ENCODE results near the gene BCAR3. TPM values are rescaled to one million over a fixed set of nuclear protein-coding genes. Genes with fewer than 3 reads are reported as not detected.

The BCAR3 gene
- 14.1 TPM for polyA plus RNA-seq (ENCODE audit: insufficient read length)

- no peak for DNase-seq (ENCODE audit: low read depth)
These were observed at the start of gene BCAR3 for GRCh38 chr1:93681101-93681988. BCAR3 (minus strand) TSS chr1:93681837; CDS start chr1:93674930, 6,907 bp downstream.

DNA sequence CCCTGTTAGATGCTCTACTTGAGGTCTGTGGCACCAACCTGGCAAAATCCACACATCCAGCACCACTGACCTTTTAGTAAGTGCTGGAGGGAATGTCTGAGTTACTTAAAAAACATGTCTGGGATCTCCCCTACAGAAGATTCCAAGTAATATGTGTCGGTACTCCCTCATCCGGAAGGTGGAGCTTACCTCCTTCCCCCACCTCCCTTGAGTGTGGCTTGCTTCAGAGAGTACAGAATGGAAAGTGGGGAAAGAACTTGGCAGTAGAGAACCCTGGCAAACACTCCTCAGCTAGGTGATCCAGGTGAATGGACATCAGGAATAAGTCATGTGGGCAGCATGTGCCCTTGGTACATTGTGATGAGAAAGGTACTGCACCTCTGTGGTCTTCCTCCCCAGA is 49.0 kb upstream of the BCAR3 start:
- no peak for DNase-seq (ENCODE audit: low read depth)

DNA sequence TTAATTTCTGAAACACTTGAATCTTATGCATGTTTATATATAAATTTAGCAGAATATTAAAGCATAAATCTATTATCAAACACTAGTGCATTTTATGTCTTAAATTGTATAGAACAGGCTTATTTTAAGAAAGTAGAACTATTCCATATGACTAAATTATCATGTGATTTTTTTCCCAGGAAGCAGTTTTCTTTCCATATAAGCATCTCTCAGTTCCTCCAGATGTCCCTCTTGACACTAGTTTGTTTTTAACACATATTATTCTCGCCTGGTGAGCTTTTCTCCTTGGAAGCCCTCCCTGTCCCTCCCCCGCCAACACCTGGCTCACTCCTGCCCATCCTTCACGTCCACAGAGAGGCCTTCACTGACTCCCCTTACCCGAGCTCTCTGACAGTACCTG is 48.3 kb upstream of the BCAR3 start:
- no peak for DNase-seq (ENCODE audit: low read depth)

DNA sequence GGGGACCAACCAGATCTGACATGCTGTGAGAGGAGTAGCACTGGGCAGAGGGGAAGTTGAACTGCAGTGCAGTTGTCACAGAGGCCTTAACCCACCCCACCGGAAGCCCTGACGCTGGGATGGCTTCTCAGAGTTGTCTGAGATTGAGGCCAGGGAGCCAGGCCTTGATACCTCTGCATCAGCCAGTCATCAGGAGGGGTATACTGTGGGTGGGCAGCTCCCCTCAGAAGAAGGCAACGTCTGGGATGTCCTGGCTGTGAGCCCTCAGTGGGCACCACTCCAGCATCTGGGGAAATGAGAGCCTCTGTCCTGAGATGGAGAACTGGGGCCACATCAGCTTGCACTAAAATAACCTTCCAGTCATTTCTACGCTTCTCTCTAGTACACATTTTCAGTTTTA is 47.9 kb upstream of the BCAR3 start:
- no peak for DNase-seq (ENCODE audit: low read depth)

DNA sequence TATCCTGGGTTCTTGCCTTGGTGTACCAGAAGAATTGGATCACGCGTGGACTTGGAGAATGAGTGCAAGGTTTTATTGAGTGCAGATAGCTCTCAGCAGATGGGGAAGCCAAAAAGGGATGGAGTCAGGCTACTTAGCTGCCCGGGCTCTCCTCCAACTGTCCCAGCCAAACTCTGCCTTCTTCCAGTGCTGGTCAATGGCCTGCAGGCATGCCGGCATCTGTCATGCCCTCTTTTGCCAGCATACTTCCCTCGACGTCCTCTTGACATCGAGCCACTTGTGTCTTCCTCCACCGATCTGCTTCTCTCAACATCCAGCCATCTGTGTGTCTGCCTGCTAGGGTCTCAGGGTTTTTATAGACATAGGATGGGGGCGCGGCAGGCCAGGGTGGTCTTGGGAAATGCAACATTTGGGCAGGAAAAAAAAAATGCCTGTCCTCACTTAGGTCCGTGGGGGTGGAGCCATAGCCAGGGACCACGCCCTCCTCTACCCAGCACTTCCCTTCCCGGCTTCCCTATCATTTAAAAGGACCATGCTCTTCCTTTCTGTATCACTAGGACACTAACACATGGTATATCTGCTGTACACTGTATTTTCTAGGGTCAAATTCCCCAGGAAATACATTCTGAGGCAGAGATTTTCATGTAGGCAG is 47.0 kb upstream of the BCAR3 start:
- no peak for DNase-seq (ENCODE audit: low read depth)

- no peak for DNase-seq (ENCODE audit: low read depth)
These were observed 42.2 kb upstream of the BCAR3 start for GRCh38 chr1:93723733-93724270.

DNA sequence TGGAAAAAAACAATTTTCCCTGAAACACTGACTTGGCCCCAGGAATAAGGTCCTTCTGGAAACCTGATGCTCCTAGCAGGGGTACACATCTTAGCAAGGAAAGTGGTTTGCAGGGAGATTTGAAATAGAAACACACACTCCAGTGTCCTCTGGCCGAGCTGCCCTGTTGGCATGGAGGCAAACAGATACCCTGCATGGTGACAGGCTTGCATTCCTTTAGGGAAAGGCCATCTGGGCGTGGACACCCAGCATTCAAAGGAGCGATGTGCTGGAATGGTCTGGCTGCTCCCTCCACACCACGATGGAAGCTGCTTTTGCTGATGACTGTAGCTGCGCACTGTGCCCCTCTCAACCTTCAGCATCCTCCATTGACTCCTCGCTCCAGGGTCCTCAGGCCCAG is 41.5 kb upstream of the BCAR3 start:
- no peak for DNase-seq (ENCODE audit: low read depth)

DNA sequence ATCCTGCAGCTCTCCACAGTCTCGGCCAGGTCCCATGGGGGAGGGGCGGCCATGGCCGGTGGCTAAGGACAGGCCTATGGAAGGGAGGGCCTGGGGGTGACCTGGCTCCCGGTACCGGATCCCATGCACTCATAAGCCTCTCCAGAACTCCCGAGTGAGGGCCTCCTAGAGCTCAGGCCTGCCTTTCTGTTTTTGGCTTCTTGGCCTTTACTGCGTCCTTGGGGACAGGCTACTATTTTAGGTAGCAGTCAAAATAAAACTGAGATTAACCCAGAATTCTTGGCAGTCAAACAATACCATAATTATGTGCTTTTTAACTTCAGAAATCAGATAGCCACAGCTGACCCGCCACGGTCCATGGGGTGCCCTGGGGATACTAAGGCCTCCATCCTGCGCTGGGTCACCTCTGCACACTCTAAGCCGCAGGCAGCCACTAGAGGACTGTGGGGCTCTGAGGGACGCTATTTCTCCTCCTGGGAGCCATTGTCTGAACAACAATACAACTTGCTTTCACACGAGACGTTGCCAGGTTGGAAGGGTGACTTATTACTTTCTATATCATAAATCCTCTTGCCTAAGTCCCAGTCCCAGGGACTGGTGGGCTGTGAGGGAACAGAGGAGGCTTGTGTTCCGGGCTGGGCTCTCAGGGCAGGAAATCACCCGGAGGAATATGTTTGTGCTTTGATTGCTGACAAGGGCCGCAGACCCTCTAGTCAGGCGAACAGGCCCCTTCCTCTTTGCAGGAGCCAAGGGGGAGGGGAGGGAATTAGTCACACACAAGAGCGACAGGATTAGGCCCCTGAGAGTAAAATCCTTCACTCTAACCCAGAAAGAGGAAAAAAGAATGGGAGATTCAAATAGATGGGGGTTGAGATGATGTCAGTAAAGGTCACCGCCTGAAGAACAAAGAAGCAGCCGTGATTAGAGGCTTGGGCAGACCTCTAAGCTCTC is 40.7 kb upstream of the BCAR3 start:
- DNase-seq (ENCODE audit: low read depth) = no peak

DNA sequence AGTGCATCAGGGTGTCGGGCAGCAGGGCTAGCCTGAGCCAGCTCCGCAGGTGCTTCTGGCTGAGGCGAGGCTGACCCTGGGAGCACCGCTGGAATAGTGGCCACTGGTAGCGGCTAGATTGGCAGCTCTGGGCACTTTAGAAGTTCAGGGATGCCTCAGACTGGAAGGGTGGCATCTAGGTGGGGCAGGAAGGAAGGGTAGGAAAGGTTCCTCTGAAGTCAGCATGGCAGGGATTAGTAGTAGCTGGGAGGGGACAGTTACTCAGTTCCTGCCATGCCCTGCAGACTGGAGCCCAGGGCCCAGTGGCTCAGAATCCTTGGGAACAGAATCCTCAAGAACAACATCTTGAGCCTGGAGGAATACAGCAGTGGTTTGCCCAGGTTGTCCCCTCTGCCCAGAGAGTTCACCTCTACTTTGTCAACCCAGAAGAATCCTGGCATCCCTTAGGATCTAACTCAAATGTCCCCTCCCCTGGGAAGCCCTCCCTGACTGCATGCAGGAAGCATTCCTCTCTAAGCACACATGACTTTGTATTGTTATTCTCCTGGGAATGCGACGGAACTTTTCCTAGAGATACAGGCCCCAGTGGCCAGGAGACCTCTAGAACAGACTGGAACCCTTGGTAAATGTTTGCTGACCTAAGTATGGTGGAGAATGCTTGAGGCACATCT is 39.5 kb upstream of the BCAR3 start:
- DNase-seq (ENCODE audit: low read depth) = no peak

DNA sequence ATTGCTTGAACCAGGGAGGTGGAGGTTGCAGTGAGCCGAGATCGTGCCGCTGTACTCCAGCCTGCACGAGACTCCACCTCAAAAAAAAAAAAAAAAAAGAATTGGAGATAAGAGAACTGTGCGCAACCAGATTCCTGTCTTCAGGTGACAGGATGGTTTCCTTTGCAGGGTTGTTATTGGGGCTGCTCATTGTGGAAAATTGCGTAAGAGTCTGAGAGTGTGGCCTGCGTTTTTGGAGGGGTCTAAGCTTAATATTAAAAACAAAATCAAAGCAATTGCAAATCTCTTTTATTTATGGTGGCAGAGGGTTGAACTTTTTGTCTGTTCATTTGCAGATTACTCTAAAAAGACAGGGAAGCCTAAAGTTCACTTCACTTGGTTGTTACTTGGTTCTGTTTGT is 36.0 kb upstream of the BCAR3 start:
- no peak for DNase-seq (ENCODE audit: low read depth)

DNA sequence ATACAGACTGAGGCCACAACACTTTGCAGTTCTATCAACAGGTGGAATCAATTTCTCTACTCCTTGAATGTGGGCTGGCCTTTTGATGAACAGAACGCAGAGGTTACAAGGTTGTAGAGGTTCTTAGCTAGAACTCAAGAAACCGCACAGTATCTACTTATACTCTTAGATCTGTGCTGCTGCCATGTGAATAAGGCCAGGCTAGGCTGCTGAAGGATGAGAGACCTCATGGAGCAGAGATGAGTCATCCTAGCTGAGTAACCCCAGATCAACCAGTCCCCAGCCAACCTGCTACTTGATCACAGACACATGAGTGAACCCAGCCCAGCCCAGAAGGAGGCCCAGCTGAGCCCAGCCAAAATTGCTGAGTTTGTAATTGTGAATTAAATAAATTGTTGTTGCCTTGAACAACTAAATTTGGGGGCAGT is 35.3 kb upstream of the BCAR3 start:
- no peak for DNase-seq (ENCODE audit: low read depth)

DNA sequence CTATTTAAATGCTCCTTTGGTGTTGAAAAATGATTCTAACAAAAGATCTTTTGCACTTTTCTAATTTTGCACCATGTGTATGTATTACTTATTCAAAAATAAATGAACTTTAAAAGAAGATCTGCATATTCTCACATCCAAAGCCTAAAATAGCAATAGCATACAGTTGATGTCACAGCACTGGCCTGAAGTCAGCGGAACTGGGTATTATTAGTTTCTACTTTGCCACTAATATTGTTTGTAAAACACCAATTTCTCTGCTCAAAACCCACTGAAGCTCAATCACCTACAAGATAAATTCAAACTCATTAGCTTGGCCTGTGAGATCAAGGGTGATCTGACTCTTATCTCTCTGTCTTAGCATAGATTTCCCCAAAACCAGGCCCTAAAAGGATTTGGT is 34.5 kb upstream of the BCAR3 start:
- no peak for DNase-seq (ENCODE audit: low read depth)

DNA sequence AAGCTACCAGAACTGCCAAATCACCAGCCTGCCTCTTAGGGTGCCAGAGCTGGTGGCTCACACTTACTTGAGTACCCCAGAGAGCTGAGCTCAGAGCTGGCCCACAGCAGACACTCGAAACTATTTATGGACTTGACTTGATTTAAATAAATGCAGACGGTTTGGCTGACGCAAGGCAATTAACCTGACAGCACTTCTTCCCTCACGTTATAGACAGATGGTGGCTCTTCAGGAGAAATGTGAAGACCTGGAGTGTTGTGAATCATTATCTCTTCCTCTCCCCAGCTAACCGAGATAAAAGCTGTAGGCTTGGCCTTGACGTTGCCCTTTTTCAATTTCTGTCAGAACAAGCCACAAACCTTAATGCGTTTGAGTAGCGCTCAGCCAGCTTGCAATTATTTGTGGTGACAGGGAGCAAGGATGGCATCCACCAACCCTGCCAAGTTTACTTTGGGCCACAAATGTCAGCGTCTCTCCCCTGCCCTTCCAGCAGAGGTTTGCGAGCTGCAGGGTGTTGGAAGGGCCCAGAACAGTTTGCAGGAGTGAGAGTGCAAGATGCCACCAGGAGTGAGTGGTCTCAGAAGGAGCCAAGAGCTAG is 34.0 kb upstream of the BCAR3 start:
- no peak for DNase-seq (ENCODE audit: low read depth)

GRCh38 chr1:93714356-93714755 is 32.7 kb upstream of the BCAR3 start:
- DNase-seq (ENCODE audit: low read depth) = no peak

DNA sequence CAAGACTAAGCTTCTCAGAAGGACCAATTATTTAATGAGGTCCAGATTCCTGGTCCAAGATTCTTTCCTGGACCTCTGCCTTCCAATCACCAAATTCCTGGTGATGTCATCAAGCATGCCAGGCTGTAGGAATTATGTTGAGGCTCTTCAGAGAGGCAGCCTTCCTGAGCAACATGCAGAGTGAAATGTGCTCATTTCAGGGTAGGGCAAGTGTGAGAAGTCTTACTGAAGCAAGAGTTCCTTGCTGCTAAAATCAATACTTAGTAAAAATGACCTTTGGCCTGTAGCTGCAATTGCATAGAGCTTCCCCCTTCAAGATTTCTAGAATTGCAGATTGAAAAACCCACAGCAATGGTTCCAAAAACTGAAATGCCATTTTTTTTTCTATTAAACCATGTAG is 31.7 kb upstream of the BCAR3 start:
- DNase-seq (ENCODE audit: low read depth) = no peak

DNA sequence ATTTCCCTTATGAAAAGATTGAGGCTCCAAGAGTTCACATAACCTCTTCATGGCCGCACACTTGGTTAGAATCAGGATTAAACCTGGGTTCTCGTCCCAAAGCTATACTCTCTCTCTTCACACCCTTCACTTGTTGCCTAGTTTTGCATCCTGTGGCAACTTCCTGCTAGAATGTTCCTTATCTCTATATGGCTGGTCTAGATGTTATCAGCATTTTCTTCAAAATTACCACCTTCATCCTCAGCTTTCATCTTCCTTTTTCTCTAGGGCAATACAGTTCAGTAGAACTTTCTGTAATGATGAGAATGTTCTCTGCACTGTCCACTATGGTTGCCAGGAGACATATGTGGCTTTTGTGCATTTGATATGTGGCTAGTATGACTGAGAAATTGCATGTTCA is 31.1 kb upstream of the BCAR3 start:
- DNase-seq (ENCODE audit: low read depth) = no peak

DNA sequence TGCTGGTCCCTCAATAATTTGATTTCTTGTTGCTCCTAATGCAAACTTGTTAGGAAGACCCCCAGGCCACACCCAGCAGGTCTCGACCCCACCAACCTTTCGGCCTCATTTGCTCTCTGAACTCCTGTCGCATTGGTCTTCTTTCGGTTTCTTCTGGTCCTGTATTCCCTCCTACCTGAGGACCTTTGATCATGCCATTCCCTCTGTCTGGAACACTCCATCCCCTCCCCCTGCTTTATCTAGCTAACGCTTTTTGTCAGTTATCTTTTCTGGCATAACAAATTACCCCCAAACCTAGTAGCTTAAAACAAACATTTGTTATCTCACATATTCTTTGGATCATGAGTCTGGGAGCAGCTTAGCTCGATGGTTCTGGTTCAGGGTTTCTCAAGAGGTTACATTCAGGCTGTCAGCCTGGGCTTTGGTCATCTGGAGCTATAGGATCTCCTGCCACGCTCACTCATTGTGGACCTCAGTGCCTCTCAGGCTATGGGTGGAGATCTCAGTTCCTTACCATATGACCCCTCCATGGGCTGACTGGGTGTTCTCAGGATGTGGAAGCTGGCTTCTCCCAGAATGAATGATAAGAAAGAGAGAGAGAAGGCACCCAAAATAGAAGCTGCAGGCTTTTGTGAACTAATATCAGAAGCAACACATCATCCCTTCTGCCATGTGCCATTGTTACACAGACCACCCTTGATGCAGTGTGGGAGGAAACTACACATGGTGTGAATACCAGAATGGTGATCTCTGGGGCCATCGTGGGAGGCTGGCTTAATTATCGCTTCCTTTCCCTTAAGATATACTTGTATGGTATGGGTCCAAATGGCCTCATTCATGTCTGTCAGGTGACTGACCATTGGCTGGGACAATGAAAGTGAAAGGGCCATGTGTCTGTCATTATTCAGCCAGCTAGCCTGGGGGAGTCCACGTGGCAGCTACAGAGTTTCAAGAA is 29.1 kb upstream of the BCAR3 start:
- no peak for DNase-seq (ENCODE audit: low read depth)

- no peak for DNase-seq (ENCODE audit: low read depth)
These were observed 27.3 kb upstream of the BCAR3 start for GRCh38 chr1:93708734-93709481.

- DNase-seq (ENCODE audit: low read depth) = no peak
These were observed 26.3 kb upstream of the BCAR3 start for GRCh38 chr1:93707956-93708355.
